ENCODE data around the gene KLK13. TPM values are rescaled to one million over a fixed set of nuclear protein-coding genes. Genes with fewer than 3 reads are reported as not detected.

KLK13 gene
- total RNA-seq, 1 donor from 2014 or later, result not detected

DNA sequence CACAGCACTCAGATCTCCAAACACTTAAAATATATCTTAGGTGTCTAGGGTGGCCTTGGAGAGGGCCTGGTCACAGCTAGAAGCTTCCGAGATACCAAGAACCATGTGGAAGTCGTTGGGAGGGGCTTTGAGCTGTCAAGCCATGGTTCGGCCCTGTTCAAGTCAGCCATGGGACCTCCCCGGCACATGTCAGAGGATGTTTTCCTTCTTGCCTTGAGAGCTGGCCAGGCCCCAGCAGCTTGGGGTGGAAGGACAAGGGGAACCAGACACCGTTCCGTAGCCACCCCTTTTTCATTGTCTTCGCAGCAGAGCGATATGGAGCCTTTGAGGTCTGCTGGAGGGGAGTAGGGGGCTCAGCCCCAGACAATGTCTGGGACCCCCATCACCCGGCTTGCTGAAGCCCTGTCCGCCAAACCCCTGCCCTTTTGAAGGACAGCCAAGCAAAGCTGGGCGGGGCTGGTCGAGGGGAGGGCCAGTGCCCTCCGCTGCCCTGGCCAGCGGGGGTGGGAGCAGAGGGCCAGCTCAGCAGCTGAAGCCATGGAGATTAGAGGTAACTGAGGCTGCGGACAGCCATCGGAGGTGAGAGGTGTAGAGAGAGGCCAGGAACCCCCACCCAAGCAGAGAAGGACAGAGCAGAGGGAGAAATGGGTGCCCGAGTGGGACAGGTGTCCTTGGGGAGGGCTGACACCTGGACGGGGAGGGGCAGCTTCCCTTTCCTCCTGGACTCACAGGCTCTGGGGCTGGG is 38.9 kb downstream of the KLK13 start:
- peaks cover 3% of the 10 kb centered on the region for H3K27me3 Mint-ChIP-seq (ENCODE audit: unreplicated experiment)
- H3K27ac Mint-ChIP-seq (ENCODE audit: unreplicated experiment), result no peak overlapping the region
- H3K36me3 Mint-ChIP-seq (ENCODE audit: unreplicated experiment), result peaks cover 4% of the 10 kb centered on the region
- TF ChIP-seq, protein P1, sequence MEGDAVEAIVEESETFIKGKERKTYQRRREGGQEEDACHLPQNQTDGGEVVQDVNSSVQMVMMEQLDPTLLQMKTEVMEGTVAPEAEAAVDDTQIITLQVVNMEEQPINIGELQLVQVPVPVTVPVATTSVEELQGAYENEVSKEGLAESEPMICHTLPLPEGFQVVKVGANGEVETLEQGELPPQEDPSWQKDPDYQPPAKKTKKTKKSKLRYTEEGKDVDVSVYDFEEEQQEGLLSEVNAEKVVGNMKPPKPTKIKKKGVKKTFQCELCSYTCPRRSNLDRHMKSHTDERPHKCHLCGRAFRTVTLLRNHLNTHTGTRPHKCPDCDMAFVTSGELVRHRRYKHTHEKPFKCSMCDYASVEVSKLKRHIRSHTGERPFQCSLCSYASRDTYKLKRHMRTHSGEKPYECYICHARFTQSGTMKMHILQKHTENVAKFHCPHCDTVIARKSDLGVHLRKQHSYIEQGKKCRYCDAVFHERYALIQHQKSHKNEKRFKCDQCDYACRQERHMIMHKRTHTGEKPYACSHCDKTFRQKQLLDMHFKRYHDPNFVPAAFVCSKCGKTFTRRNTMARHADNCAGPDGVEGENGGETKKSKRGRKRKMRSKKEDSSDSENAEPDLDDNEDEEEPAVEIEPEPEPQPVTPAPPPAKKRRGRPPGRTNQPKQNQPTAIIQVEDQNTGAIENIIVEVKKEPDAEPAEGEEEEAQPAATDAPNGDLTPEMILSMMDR (IDR thresholded peaks at IDR 0.05; ENCODE audit: partially characterized antibody, unreplicated experiment), result no peak
- no peak for DNase-seq
- H3K4me3 Mint-ChIP-seq (ENCODE audit: unreplicated experiment), result no peak overlapping the region
- H3K9me3 Mint-ChIP-seq (ENCODE audit: unreplicated experiment), result no peaks in the 10 kb centered on the region
- H3K4me1 Mint-ChIP-seq (ENCODE audit: low read depth, unreplicated experiment), result no peaks in the 10 kb centered on the region

DNA sequence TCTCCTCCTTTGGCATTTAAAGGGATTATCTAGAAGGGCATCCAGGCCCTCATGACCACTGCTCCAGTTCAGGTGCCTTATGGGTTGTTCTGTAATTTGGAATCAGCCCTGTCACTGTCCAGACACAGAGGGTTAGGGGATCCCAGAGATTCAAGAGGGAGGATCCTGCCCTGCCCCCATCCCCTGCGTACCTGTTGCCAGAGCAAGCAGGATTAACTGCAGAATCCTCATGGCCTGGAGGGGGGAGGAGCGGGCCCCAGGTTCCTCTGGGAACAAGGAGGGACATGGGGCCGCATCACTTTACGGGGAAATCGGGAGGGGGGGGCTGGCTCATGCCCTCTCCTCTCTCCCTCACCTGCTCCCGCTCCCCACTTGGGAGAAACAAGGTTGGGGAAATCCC is 39.5 kb downstream of the KLK13 start:
- no peak overlapping the region for H3K4me3 Mint-ChIP-seq (ENCODE audit: unreplicated experiment)
- no peak for DNase-seq
- H3K36me3 Mint-ChIP-seq (ENCODE audit: unreplicated experiment), result peaks cover 4% of the 10 kb centered on the region
- no peaks in the 10 kb centered on the region for H3K9me3 Mint-ChIP-seq (ENCODE audit: unreplicated experiment)
- TF ChIP-seq, protein P1 (IDR thresholded peaks at IDR 0.05; ENCODE audit: partially characterized antibody, unreplicated experiment), result no peak
- no peak overlapping the region for H3K27ac Mint-ChIP-seq (ENCODE audit: unreplicated experiment)
- H3K27me3 Mint-ChIP-seq (ENCODE audit: unreplicated experiment), result peaks cover 3% of the 10 kb centered on the region
- no peaks in the 10 kb centered on the region for H3K4me1 Mint-ChIP-seq (ENCODE audit: low read depth, unreplicated experiment)

DNA sequence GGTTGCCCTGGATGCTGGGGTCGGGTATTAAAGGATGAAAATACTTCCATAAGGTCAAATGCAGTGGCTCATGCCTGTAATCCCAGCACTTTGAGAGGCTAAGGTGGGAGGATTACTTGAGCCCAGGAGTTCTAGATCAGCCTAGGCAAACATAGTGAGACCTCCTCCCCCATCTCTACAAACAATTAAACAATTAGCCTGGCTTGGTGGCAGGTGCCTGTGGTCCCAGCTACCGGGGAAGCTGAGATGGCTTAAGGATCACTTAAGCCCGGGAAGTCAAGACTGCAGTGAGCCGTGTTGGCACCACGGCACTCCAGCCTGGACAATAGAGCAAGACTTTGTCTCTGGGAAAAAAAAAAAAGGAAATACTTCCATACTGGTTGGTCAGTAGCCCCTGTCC is 40.0 kb downstream of the KLK13 start:
- no peak overlapping the region for H3K4me3 Mint-ChIP-seq (ENCODE audit: unreplicated experiment)
- no peak overlapping the region for H3K27ac Mint-ChIP-seq (ENCODE audit: unreplicated experiment)
- H3K9me3 Mint-ChIP-seq (ENCODE audit: unreplicated experiment), result no peaks in the 10 kb centered on the region
- peaks cover 4% of the 10 kb centered on the region for H3K36me3 Mint-ChIP-seq (ENCODE audit: unreplicated experiment)
- TF ChIP-seq, protein P1 (IDR thresholded peaks at IDR 0.05; ENCODE audit: partially characterized antibody, unreplicated experiment), result no peak
- H3K27me3 Mint-ChIP-seq (ENCODE audit: unreplicated experiment), result peaks cover 6% of the 10 kb centered on the region
- no peaks in the 10 kb centered on the region for H3K4me1 Mint-ChIP-seq (ENCODE audit: low read depth, unreplicated experiment)
- DNase-seq, result no peak

DNA sequence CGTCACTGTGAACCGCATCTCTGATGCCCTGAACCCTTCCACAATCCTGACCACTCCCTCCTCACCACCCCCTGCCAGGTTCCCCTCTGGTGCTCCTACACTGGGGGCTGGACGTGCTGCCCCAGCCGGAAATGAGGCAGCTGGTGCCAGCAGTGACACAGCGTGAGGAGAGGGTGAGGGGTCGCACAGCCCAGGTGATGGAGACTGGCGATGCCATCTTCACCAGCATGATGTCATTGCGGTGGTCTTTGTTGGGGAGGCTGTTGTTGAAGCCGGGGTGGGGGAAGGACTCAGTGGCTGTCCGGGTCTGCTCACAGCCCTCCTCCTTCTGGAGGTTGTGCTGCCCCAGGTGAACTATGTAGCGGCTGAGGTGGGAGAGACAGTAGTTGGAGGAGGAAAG is 40.9 kb downstream of the KLK13 start:
- no peak overlapping the region for H3K4me3 Mint-ChIP-seq (ENCODE audit: unreplicated experiment)
- TF ChIP-seq, protein P1 (IDR thresholded peaks at IDR 0.05; ENCODE audit: partially characterized antibody, unreplicated experiment), result no peak
- H3K4me1 Mint-ChIP-seq (ENCODE audit: low read depth, unreplicated experiment), result no peaks in the 10 kb centered on the region
- H3K27ac Mint-ChIP-seq (ENCODE audit: unreplicated experiment), result no peak overlapping the region
- peaks cover 4% of the 10 kb centered on the region for H3K36me3 Mint-ChIP-seq (ENCODE audit: unreplicated experiment)
- no peak for DNase-seq
- H3K9me3 Mint-ChIP-seq (ENCODE audit: unreplicated experiment), result no peaks in the 10 kb centered on the region
- H3K27me3 Mint-ChIP-seq (ENCODE audit: unreplicated experiment), result peaks cover 8% of the 10 kb centered on the region

DNA sequence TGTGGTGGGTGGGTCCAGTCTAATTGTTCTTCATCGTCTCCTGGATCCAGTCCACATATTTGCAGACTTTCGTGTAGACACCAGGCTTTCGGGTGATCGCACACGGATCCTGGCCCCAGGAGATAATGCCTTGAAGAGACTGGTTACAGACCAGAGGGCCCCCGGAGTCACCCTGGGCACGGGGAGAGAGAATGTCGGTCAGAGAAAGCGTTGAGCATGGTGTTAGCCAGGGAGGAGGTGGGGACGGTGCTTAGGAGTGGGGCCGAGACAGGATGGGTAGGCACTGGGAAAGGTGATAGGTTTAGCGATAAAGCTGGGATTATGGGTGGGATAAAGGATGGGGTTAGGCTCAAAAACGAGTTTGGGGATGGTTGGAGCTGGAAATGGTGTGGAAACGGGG is 42.4 kb downstream of the KLK13 start:
- TF ChIP-seq, protein P1 (IDR thresholded peaks at IDR 0.05; ENCODE audit: partially characterized antibody, unreplicated experiment), result no peak
- peaks cover 3% of the 10 kb centered on the region for H3K9me3 Mint-ChIP-seq (ENCODE audit: unreplicated experiment)
- peaks cover 10% of the 10 kb centered on the region for H3K36me3 Mint-ChIP-seq (ENCODE audit: unreplicated experiment)
- H3K27me3 Mint-ChIP-seq (ENCODE audit: unreplicated experiment), result peaks cover 17% of the 10 kb centered on the region
- no peak for DNase-seq
- peaks cover 4% of the 10 kb centered on the region for H3K4me1 Mint-ChIP-seq (ENCODE audit: low read depth, unreplicated experiment)
- no peak overlapping the region for H3K27ac Mint-ChIP-seq (ENCODE audit: unreplicated experiment)
- H3K4me3 Mint-ChIP-seq (ENCODE audit: unreplicated experiment), result no peak overlapping the region
